GM18867 (cell line): ENCODE results near the gene RIMS3.
"Not testable (repeated sequence)": the region's sequence is repeated elsewhere in the genome, so short reads cannot be mapped to it uniquely, and the experiment has no call there.

ENCODE experiments used
- ATAC-seq: cut with Tn5 transposase; IDR thresholded peaks from one replicate; pipeline ENCODE4 v1.9.1; 2021; ENCODE audit warnings: mild to moderate bottlenecking, moderate library complexity; ENCODE audit not compliant: unreplicated experiment

RIMS3 gene

DNA sequence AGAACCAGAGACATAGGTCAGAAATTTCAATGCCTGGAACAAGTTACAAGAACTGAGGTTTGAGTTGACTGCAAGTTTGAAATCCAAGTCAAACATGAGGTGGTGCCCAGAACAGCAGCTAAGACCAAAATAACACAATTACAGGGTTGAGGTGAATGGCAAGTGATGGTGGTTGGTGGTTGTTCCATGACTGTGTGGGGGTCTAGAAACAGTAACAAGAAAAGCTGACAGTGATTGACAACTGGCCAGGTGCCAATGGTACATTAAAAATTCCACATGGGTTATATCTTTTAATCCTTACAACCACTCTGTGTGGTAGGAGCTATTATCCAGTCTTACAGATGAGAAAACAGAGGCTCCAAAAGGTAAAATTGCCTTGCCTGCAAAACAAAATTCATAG lies 32.0 kb downstream of the RIMS3 start:
- no peak for ATAC-seq

DNA sequence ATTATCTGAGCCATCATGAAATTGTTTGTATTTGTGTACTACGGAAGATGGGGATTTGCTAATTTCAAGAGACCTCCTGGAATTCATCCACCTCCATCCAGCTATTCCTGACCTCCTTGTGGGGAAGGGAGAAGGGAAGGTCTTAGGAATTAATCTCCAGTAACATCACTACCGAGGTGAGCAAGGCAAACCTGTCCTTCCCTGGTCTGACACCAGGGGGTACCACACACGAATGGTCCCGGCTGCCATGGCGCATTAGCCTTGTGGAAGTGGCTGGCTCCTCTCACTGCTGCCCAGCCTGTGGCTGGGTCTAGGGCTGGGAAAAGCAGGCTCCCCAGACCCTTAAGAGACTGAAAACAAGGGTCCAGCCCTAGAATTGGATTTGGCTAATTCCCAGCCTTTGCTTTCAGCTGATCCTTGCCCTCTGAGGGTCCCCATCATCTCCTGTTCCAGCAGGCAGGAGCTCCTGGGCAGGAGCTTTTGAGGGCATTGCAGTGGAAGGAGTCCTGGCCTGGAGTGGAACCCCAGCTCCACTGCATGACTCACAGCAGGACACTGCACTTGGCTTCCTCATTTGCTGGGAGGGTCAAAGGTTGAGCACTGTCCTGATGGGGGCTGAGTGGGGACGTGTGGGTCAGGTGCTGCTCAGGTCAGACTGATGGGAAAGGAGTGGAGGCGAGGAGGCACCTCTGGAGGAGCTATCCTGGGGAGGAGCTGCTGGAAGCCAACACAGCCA lies 34.8 kb downstream of the RIMS3 start:
- no peak for ATAC-seq

GRCh38 chr1:40629546-40629945 lies 35.9 kb downstream of the RIMS3 start:
- ATAC-seq, result not testable (repeated sequence)

DNA sequence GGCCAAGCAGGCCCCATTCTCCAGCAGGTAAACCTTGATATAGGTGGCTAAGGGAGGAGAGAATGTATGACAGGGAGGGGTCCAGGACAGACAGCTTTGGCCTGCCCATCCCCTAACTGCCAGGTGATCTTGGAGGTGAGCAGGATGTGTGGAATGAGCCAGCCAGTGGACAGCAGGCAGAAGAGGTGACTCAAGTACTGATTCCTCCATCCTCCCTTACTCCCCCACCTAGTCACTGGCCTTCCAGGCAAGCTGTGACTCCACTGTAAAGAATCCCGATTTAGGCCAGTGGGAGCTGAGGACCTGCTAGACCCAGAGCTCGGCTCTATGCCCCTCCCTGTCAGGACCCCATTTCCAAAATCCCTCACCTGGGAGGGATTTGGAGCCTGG lies 36.6 kb downstream of the RIMS3 start:
- ATAC-seq, result no peak

GRCh38 chr1:40627987-40628902 lies 37.2 kb downstream of the RIMS3 start:
- ATAC-seq, result peak; percentile 84

- ATAC-seq, result no peak
Observed at GRCh38 chr1:40626383-40626770, 39.1 kb downstream of the RIMS3 start.

DNA sequence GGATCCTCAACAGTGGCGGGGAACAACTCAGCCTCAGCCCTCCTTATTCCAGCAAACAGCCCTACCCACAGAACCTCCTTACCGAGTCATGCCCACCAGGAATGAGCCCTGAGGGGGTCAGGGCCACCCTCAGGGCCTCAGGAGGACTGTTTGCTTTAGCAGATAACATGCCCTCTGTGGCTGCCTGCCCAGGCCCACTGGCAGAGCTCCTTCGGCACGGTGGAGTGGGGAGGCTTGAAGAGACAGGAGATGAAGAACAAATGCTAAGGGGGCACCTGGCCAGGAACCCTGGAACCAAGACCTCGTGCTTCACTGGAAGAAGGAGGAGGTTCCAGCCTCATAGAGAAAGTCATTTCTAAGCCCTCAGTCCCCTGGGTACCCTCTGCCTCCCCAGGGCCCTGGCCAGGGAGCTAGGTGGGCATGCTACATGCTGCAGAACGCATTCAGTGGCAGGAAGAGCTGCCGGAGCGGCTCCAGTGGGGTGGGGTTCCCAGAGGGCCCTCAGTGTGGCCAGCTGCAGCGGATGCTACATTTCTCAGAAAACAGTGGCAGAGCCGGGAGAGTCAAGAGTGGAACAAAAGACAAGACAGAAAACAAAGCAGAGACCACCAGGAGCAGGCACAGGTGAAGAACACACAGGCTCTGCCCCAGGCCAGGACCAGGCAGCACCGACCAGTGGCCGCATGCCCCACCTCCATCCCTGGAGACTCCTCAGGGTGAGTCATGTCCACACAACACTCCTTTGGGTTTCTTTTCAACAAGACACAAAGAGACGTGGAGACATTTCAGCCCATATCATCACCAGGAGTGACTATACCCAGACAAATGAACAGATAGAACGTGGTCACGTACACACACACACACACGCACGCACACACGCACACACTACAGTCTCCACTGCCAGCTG lies 39.8 kb downstream of the RIMS3 start:
- no peak for ATAC-seq

- ATAC-seq, result no peak
Observed at GRCh38 chr1:40625076-40625475, 40.4 kb downstream of the RIMS3 start.

DNA sequence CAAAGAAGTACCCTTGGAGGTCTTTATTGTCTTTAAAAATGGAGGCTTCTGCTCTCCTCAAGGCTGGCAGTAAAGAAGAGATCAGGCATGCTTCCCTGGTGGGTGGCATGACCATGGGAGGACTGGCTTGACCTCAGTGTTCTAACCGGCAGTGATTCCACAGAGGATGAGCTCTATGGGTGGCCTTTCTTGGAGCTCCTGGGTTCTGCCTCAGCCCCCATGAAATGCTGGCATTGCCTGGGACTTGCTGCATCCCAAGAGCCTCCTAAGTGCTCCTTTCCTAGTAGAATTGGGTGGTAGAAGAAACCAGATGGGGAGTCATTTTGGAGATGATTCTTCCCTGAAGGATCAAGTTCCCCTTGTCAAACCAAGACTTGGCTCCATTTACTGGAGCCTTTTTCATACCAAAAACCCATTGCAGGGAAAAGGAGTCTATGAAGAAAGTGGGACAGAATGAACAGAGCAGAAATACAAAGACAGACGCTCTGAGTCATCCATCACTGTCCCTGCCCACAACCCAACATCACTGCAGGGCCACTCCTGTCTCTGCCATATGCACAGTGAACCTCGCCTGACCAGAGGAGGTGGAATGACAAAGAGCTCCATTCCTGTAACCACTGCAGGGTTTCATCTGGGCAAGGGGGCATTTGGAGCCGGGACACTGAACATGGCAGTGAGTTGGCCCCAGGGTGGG lies 42.4 kb downstream of the RIMS3 start:
- no peak for ATAC-seq

- no peak for ATAC-seq
Observed at GRCh38 chr1:40621821-40622450, 43.5 kb downstream of the RIMS3 start.

GRCh38 chr1:40620586-40621210 lies 44.8 kb downstream of the RIMS3 start:
- ATAC-seq, result no peak

GRCh38 chr1:40620150-40620549 lies 45.3 kb downstream of the RIMS3 start:
- no peak for ATAC-seq

- no peak for ATAC-seq
Observed at GRCh38 chr1:40618108-40618507, 47.4 kb downstream of the RIMS3 start.

DNA sequence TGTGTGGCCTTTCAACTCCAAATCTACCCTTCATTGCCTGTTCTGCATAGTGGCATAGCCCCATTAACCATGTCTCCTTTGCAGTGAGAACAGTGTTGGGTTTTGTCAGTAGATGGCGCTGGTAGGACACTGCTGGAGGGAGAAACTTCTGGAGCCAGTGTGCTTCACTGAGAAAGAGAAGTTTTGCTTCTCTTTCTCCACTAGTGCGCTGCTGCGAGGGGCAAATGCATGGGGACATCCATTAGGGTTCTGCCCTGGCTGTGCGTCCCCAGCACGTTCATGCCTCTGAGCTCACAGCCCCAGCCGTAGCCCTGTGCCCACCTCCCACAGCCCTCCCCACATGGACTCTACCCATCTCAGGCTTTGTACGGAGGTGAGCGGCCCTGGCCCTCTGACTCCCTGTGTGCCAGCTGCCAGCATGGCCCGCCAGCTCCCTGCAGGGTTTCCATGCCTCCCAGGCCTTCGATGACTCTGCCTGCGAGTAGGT lies 53.1 kb downstream of the RIMS3 start:
- ATAC-seq, result no peak

DNA sequence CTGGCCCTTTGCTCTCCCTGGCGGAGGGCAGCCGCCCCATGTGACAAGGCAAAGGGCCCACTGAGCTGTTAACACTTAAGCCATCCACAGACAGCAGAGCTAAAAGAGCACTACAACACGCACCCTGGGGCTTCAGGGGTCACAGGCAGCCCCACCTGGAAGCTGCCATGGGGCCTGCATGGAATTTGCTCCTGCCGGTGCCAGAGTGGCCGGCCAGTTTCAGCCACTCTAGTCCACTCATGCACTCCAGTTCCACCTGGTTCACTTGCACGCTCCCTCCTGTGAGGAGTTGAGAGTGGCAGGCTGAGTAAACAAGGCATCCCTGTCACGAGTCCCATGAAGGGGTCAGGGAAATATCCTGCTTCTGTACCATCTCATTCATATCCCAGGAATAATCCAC lies 55.3 kb downstream of the RIMS3 start:
- ATAC-seq, result no peak

- ATAC-seq, result no peak
Observed at GRCh38 chr1:40607921-40608320, 57.6 kb downstream of the RIMS3 start.

DNA sequence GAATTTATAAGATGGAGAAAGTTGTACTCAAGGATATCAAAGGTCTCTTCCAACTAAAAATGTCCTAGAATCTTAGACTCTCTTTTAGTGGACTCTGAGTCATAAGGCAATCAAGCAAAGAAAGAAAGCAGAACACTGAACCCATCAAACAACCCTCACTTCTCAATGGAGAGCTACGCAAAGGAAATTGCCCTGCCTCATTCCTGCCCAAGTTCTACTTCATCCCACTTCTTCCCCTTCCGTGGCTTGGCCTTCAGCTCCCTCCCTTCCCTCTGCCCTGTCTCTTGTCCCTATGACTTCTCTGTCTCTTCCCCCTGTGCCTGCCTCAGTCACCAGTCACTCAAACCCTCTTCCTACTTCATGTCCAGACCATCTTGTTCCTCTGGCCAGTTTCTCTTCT lies 58.5 kb downstream of the RIMS3 start:
- ATAC-seq, result no peak

GRCh38 chr1:40606194-40606593 lies 59.3 kb downstream of the RIMS3 start:
- no peak for ATAC-seq

DNA sequence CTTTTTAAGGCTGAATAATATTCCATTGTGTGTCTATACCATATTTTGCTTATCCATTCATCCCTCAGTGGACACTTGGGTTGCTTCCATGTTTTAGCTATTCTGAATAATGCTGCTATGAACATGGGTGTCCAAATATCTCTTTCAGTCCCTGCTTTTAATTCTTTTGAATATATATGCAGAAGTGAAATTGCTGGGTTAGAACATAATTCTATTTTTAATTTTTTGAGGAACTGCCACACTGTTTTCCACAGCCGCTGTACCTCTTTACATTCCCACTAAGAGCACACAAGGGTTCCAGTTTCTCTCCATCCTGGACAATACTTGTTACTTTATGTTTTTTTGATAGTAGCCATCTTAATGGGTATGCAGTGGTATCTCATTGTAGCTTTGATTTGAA lies 65.6 kb downstream of the RIMS3 start:
- ATAC-seq, result no peak
